GM23338 (cell line): ENCODE measurements around the gene LRP1B. TPM values are rescaled to one million over a fixed set of nuclear protein-coding genes. Genes with fewer than 3 reads are reported as not detected.

Experiments used
- ATAC-seq: fragments of 200-7000 bp; cut with Tn5 transposase; 3 replicates; pipeline ENCODE4 v1.9.1; 2020
- DNase-seq: peaks from one replicate; pipeline ENCODE4 v3.0.0-alpha.2; 2015; ENCODE audit warnings: low spot score
- H2AFZ ChIP-seq: fragments of 200-600 bp; sonication (generic); 2 replicates; pipeline ENCODE4 v1.8.0; 2016; ENCODE audit warnings: antibody characterized with exemption, mild to moderate bottlenecking, moderate library complexity
- H3F3A ChIP-seq: fragments of 200-600 bp; sonication (generic); replicated peaks from 2 replicates; pipeline ENCODE4 v1.8.0; 2017; ENCODE audit warnings: antibody characterized with exemption, mixed run types, low read depth
- H3K27ac ChIP-seq: fragments of 200-600 bp; sonication (generic); 2 replicates; pipeline ENCODE4 v1.6.1; 2016; ENCODE audit warnings: low read depth
- H3K27me3 ChIP-seq: fragments of 200-600 bp; sonication (generic); 2 replicates; pipeline ENCODE4 v1.8.0; 2016; ENCODE audit warnings: mild to moderate bottlenecking, mixed run types, moderate library complexity; ENCODE audit not compliant: insufficient read depth
- H3K36me3 ChIP-seq: fragments of 200-600 bp; sonication (generic); 2 replicates; pipeline ENCODE4 v1.8.0; 2016; ENCODE audit warnings: mild to moderate bottlenecking; ENCODE audit not compliant: insufficient read depth
- H3K4me1 ChIP-seq: fragments of 200-600 bp; sonication (generic); 2 replicates; pipeline ENCODE4 v1.8.0; 2016; ENCODE audit warnings: mild to moderate bottlenecking, moderate library complexity; ENCODE audit not compliant: insufficient read depth
- H3K4me2 ChIP-seq: fragments of 200-600 bp; sonication (generic); 2 replicates; pipeline ENCODE4 v1.7.1; 2017; ENCODE audit warnings: mixed run types
- H3K4me3 ChIP-seq: fragments of 200-600 bp; sonication (generic); 2 replicates; pipeline ENCODE4 v1.6.1; 2016; ENCODE audit warnings: mixed run types
- H3K79me2 ChIP-seq: fragments of 200-600 bp; sonication (generic); replicated peaks from 2 replicates; pipeline ENCODE4 v1.8.0; 2017; ENCODE audit warnings: mild to moderate bottlenecking; ENCODE audit not compliant: insufficient read depth
- H3K9me2 ChIP-seq: fragments of 200-600 bp; sonication (generic); 2 replicates; pipeline ENCODE4 v1.8.0; 2017; ENCODE audit not compliant: insufficient read depth
- H4K20me1 ChIP-seq: fragments of 200-600 bp; sonication (generic); replicated peaks from 2 replicates; pipeline ENCODE4 v1.8.0; 2017; ENCODE audit warnings: mild to moderate bottlenecking; ENCODE audit not compliant: insufficient read depth
- H3K27ac Mint-ChIP-seq: 2 replicates; pipeline ENCODE4 v1.8.0; 2020; ENCODE audit warnings: inconsistent platforms, mild to moderate bottlenecking, moderate library complexity, mixed read lengths
- H3K27me3 Mint-ChIP-seq: 3 replicates; pipeline ENCODE4 v1.8.0; 2022; ENCODE audit warnings: low read depth, mild to moderate bottlenecking, moderate library complexity, mixed read lengths, inconsistent platforms; ENCODE audit not compliant: insufficient read depth, poor library complexity
- H3K36me3 Mint-ChIP-seq: 3 replicates; pipeline ENCODE4 v1.8.0; 2021; ENCODE audit warnings: low read depth, mild to moderate bottlenecking, inconsistent platforms, moderate library complexity, mixed read lengths
- H3K4me1 Mint-ChIP-seq: 3 replicates; pipeline ENCODE4 v1.8.0; 2020; ENCODE audit warnings: mild to moderate bottlenecking, inconsistent platforms, mixed read lengths
- H3K4me3 Mint-ChIP-seq: 3 replicates; pipeline ENCODE4 v1.8.0; 2021; ENCODE audit warnings: moderate library complexity, mild to moderate bottlenecking, inconsistent platforms, mixed read lengths
- H3K9me3 Mint-ChIP-seq: 3 replicates; pipeline ENCODE4 v1.8.0; 2020; ENCODE audit warnings: moderate library complexity, mild to moderate bottlenecking, inconsistent platforms, mixed read lengths
- CREB1 ChIP-seq: fragments of 250-450 bp; sonication (Bioruptor Pico); IDR thresholded peaks from 2 replicates; pipeline ENCODE4 v1.5.0; 2020; ENCODE audit warnings: low read depth, mild to moderate bottlenecking, moderate library complexity
- CTCF ChIP-seq, 2 experiments: fragments of 200-600 bp in 1 of 2; sonication (generic) in 1 of 2; conservative IDR thresholded peaks; 2 replicates each; pipeline versions ENCODE4 v1.5.1 to v1.6.1; 2016 to 2017; ENCODE audit warnings: antibody characterized with exemption in 2 of 2, low read depth in 2 of 2, mild to moderate bottlenecking in 2 of 2, moderate library complexity in 1 of 2
- ETS1 ChIP-seq: IDR thresholded peaks from 2 replicates; pipeline ENCODE4 v1.6.1; 2016; ENCODE audit warnings: antibody characterized with exemption
- EZH2 ChIP-seq: fragments of 200-600 bp; sonication (generic); IDR thresholded peaks from one replicate; pipeline ENCODE4 v1.8.0; 2017; ENCODE audit warnings: antibody characterized with exemption, mild to moderate bottlenecking, low read depth; ENCODE audit not compliant: unreplicated experiment
- EZH2phosphoT487 ChIP-seq: fragments of 200-600 bp; sonication (generic); IDR thresholded peaks from one replicate; pipeline ENCODE4 v1.8.1; 2018; ENCODE audit warnings: antibody characterized with exemption; ENCODE audit not compliant: unreplicated experiment
- JUNB ChIP-seq: IDR thresholded peaks from one replicate; pipeline ENCODE4 v1.6.1; 2016; ENCODE audit warnings: antibody characterized with exemption; ENCODE audit not compliant: unreplicated experiment
- NANOG ChIP-seq: IDR thresholded peaks from 2 replicates; pipeline ENCODE4 v1.6.1; 2016; ENCODE audit warnings: antibody characterized with exemption, borderline replicate concordance
- POLR2AphosphoS5 ChIP-seq: IDR thresholded peaks from 2 replicates; pipeline ENCODE4 v1.6.1; 2016; ENCODE audit warnings: antibody characterized with exemption, low read depth
- REST ChIP-seq: IDR thresholded peaks from one replicate; pipeline ENCODE4 v1.6.1; 2018; ENCODE audit warnings: antibody characterized with exemption; ENCODE audit not compliant: unreplicated experiment
- STAT1 ChIP-seq: IDR thresholded peaks from one replicate; pipeline ENCODE4 v1.6.1; 2016; ENCODE audit warnings: antibody characterized with exemption; ENCODE audit not compliant: unreplicated experiment
- ZNF114 ChIP-seq: fragments of 250-450 bp; sonication (Bioruptor Pico); IDR thresholded peaks from 2 replicates; pipeline ENCODE4 v1.5.0; 2020; ENCODE audit warnings: mild to moderate bottlenecking, moderate library complexity
- ZNF331 ChIP-seq: fragments of 250-450 bp; sonication (Bioruptor Pico); IDR thresholded peaks from 2 replicates; pipeline ENCODE4 v1.5.0; 2020; ENCODE audit warnings: low read depth, mild to moderate bottlenecking, moderate library complexity
- ZNF462 ChIP-seq: fragments of 250-450 bp; sonication (Bioruptor Pico); IDR thresholded peaks from 2 replicates; pipeline ENCODE4 v1.5.0; 2020; ENCODE audit warnings: mild to moderate bottlenecking, moderate library complexity
- polyA plus RNA-seq: library from polyadenylated mRNA; unstranded; fragments of >200 nt; fragmentation: Nextera tagmentation; extraction: Ambion mirVana; gene quantifications from 2 replicates; pipeline ENCODE4 v1.2.1, GENCODE V29; 2016
- total RNA-seq: library from RNA; depleted of rRNA; stranded (reverse); fragments of >200 nt; shearing (Covaris generic); gene quantifications from 2 replicates; pipeline ENCODE4 v1.2.3, GENCODE V29; 2014

LRP1B gene
- total and polyA plus RNA-seq, 2 experiments from 2014 or later, result 0.15 to 0.97 TPM

- no peaks in the 10 kb centered on the region for H3K9me3 Mint-ChIP-seq
These were observed 65.7 kb downstream of the LRP1B start for GRCh38 chr2:142065156-142065555.

More at GRCh38 chr2:142065156-142065555, 65.7 kb downstream of the LRP1B start:
- Histone ChIP-seq H3K4me1 (no peaks in the 10 kb centered on the region), H3K79me2 (no peaks in the 10 kb centered on the region), H3K27me3 (no peaks in the 10 kb centered on the region), H3K4me3 (no peak overlapping the region), H3K4me2 (no peak overlapping the region), H3F3A (no peaks in the 10 kb centered on the region), H4K20me1 (no peaks in the 10 kb centered on the region), H3K36me3 (no peaks in the 10 kb centered on the region), H3K9me2 (no peaks in the 10 kb centered on the region), H3K27ac (no peak overlapping the region), H2AFZ (no peak overlapping the region; the same call in 1 of the 2 replicates)
- no peaks in the 10 kb centered on the region for H3K4me1 Mint-ChIP-seq
- DNase-seq (no peak), ATAC-seq (no peak)
- no peak overlapping the region for H3K27ac Mint-ChIP-seq
- no peaks in the 10 kb centered on the region for H3K36me3 Mint-ChIP-seq
- no peak overlapping the region for H3K4me3 Mint-ChIP-seq
- no peak for TF ChIP-seq REST
- no peak for TF ChIP-seq ZNF462
- no peak for TF ChIP-seq CTCF (conservative IDR thresholded peaks at IDR 0.05; ENCODE audit: low read depth in 2 of 2)
- TF ChIP-seq ZNF331, result no peak
- no peak for TF ChIP-seq CREB1 (CRISPR knock-in tag)
- TF ChIP-seq STAT1, result no peak
- no peak for TF ChIP-seq JUNB
- no peak for TF ChIP-seq POLR2AphosphoS5
- TF ChIP-seq EZH2phosphoT487, result no peak
- no peak for TF ChIP-seq EZH2
- no peak for TF ChIP-seq NANOG
- no peak for TF ChIP-seq ZNF114
- no peak for TF ChIP-seq ETS1
- H3K27me3 Mint-ChIP-seq, result no peaks in the 10 kb centered on the region
